Head of caudate nucleus (tissue), 42 donors: ENCODE results near the gene XIRP1.

Experiments
- DNase-seq, 42 donors: peaks; one replicate each; pipeline versions ENCODE4 v3.0.0 to v3.0.0-alpha.2; 2020 to 2021; ENCODE audit warnings: mixed read lengths in 7 of 42
- intact Hi-C: fragments of 100-400 bp; cut with DNase I; formaldehyde crosslinking; loops from one replicate; pipeline ENCODE4 v1.15.0; 2022

XIRP1 gene

GRCh38 chr3:39188271-39189149 lies 3.9 kb downstream of the XIRP1 start:
- no peak for DNase-seq
- intact Hi-C loops, result loop anchor here (5.0 kb wide), 1 partner anchor 104 kb away; no protein-coding TSS in a partner anchor

- intact Hi-C loops, result loop anchor here (5.0 kb wide), 1 partner anchor 105 kb away; no protein-coding TSS in a partner anchor
- no peak for DNase-seq
Measured at GRCh38 chr3:39187372-39188155, 4.8 kb downstream of the XIRP1 start.

- DNase-seq, result no peak
- intact Hi-C loops, result loop anchor here (5.0 kb wide), 1 partner anchor 106 kb away; no protein-coding TSS in a partner anchor
Measured at GRCh38 chr3:39186692-39187151, 5.7 kb downstream of the XIRP1 start.

GRCh38 chr3:39185959-39186691 lies 6.3 kb downstream of the XIRP1 start:
- intact Hi-C loops, result loop anchor here (5.0 kb wide), 1 partner anchor 106 kb away; no protein-coding TSS in a partner anchor
- no peak for DNase-seq

GRCh38 chr3:39185326-39185958 lies 7.0 kb downstream of the XIRP1 start:
- peak in 1 of 42 donors; percentile 16 for DNase-seq
- intact Hi-C loops, result loop anchor here (5.0 kb wide), 1 partner anchor 107 kb away; no protein-coding TSS in a partner anchor

- intact Hi-C loops, result loop anchor here (5.0 kb wide), 1 partner anchor 107 kb away; no protein-coding TSS in a partner anchor
- no peak for DNase-seq
Measured at GRCh38 chr3:39184968-39185285, 7.5 kb downstream of the XIRP1 start.

GRCh38 chr3:39184081-39184967 lies 8.1 kb downstream of the XIRP1 start:
- intact Hi-C loops, result no loop called here
- DNase-seq, result peak in 1 of 42 donors; percentile 24

- intact Hi-C loops, result no loop called here
- DNase-seq, result no peak
Measured at GRCh38 chr3:39183211-39184080, 8.9 kb downstream of the XIRP1 start.

- peak in 1 of 42 donors; percentile 32 for DNase-seq
- intact Hi-C loops, result no loop called here
Measured at GRCh38 chr3:39181408-39182335, 10.7 kb downstream of the XIRP1 start.

GRCh38 chr3:39180546-39181346 lies 11.6 kb downstream of the XIRP1 start:
- intact Hi-C loops, result no loop called here
- peak; percentile 37 to 89 (median 76) for DNase-seq

- no peak for DNase-seq
- intact Hi-C loops, result no loop called here
Measured at GRCh38 chr3:39180183-39180545, 12.2 kb downstream of the XIRP1 start.

- intact Hi-C loops, result no loop called here
- DNase-seq, result peak in 2 of 42 donors; percentile 24 to 53
Measured at GRCh38 chr3:39178553-39178952, 13.8 kb downstream of the XIRP1 start.

GRCh38 chr3:39177708-39178332 lies 14.6 kb downstream of the XIRP1 start:
- intact Hi-C loops, result no loop called here
- peak; percentile 63 to 91 (median 75) for DNase-seq

- no peak for DNase-seq
- intact Hi-C loops, result no loop called here
Measured at GRCh38 chr3:39176025-39176714, 16.2 kb downstream of the XIRP1 start.
